Upper lobe of left lung (tissue), 6 donors: ENCODE results near the gene PDE6G. TPM values are rescaled to one million over a fixed set of nuclear protein-coding genes. Genes with fewer than 3 reads are reported as not detected.

Source experiments
- ATAC-seq, 2 donors: fragments of 200-7000 bp; cut with Tn5 transposase; one replicate each; pipeline ENCODE4 v1.9.1; 2022; ENCODE audit warnings: mild to moderate bottlenecking in 2 of 2, moderate library complexity in 2 of 2; ENCODE audit not compliant: low FRiP score in 2 of 2
- DNase-seq, 2 donors: peaks; one replicate each; pipeline ENCODE4 v3.0.0-alpha.2; 2019 to 2020
- H3K27ac ChIP-seq, 4 donors: fragments of 200-600 bp; sonication (generic); one replicate each; pipeline ENCODE4 v1.5.1; 2016 to 2019
- H3K27me3 ChIP-seq, 4 donors: fragments of 200-600 bp; sonication (generic); one replicate each; pipeline ENCODE4 v1.5.1; 2017 to 2019
- H3K36me3 ChIP-seq, 4 donors: fragments of 200-600 bp; sonication (generic); one replicate each; pipeline ENCODE4 v1.5.1; 2016 to 2019
- H3K4me1 ChIP-seq, 4 donors: fragments of 200-600 bp; sonication (generic); one replicate each; pipeline ENCODE4 v1.5.1; 2018 to 2019
- H3K4me3 ChIP-seq, 4 donors: fragments of 200-600 bp; sonication (generic); one replicate each; pipeline ENCODE4 v1.5.1; 2017 to 2019; ENCODE audit warnings: mild to moderate bottlenecking in 2 of 4, moderate library complexity in 1 of 4
- H3K9me3 ChIP-seq, 4 donors: fragments of 200-600 bp; sonication (generic); one replicate each; pipeline ENCODE4 v1.5.1; 2018 to 2019
- CTCF ChIP-seq, 6 experiments: fragments of 450-650 bp in 4 of 6; fragments of 200-600 bp in 2 of 6; sonication (generic) in 2 of 6; IDR thresholded peaks; one replicate each; pipeline ENCODE4 v1.5.1; 2016 to 2019; ENCODE audit warnings: antibody characterized with exemption in 6 of 6
- EP300 ChIP-seq, 4 donors: sonication (generic); formaldehyde crosslinking; IDR thresholded peaks; one replicate each; pipeline ENCODE4 v1.5.1; 2017; ENCODE audit warnings: antibody characterized with exemption in 4 of 4, control low read depth in 2 of 4
- POLR2A ChIP-seq, 4 donors: fragments of 450-650 bp; IDR thresholded peaks; one replicate each; pipeline ENCODE4 v1.5.1; 2016 to 2017; ENCODE audit warnings: antibody characterized with exemption in 4 of 4, mild to moderate bottlenecking in 2 of 4
- POLR2AphosphoS5 ChIP-seq, 2 donors: sonication (generic); formaldehyde crosslinking; IDR thresholded peaks; one replicate each; pipeline ENCODE4 v1.5.1; 2017; ENCODE audit warnings: antibody characterized with exemption in 2 of 2
- WGBS, 2 donors: methylation state at CpG; one replicate each; pipeline ENCODE4 v1.1.5; 2017 to 2018; 5-methylcytosine and 5-hydroxymethylcytosine counted together
- total RNA-seq, 6 donors: library from RNA; depleted of rRNA in 4 of 6; stranded (reverse); fragments of >200 nt in 4 of 6; gene quantifications; one replicate each; pipeline versions ENCODE4 v1.1.0 to v1.2.1, GENCODE V29; 2016 to 2021
- donor health status: DM: no; HTN: no; CAD: no; lungs with moderate emphysema.
- donor health status: DM: no; HTN: yes; CAD: no; lungs with severe emphysema.

PDE6G gene
- total RNA-seq, 6 donors from 2014 or later: 1.0 to 12.6 (median 1.7) TPM; not detected in 3

GRCh38 chr17:81644976-81645952 lies 11.1 kb downstream of the PDE6G start:
- WGBS, 2 donors: 85 to 95% methylated on average over 13 to 28 of the region's 29 CpGs

GRCh38 chr17:81644496-81644895 lies 11.8 kb downstream of the PDE6G start:
- peaks cover 0 to 8% (median 2%) of the 10 kb centered on the region in 4 donors for H3K9me3 ChIP-seq
- no peak for DNase-seq
- 96 to 98% methylated on average over 8 to 11 of the region's 15 CpGs for WGBS, 2 donors
- H3K4me1 ChIP-seq: peaks cover 0 to 8% (median 0%) of the 10 kb centered on the region in 4 donors
- no peak overlapping the region for H3K27ac ChIP-seq
- H3K27me3 ChIP-seq: peaks cover 0 to 18% (median 8%) of the 10 kb centered on the region in 4 donors
- no peak overlapping the region for H3K4me3 ChIP-seq
- H3K36me3 ChIP-seq: no peaks in the 10 kb centered on the region
- no peak for TF ChIP-seq POLR2A (IDR thresholded peaks at IDR 0.05)
- TF ChIP-seq CTCF (IDR thresholded peaks at IDR 0.05): no peak
- TF ChIP-seq POLR2AphosphoS5 (IDR thresholded peaks at IDR 0.05): no peak
- TF ChIP-seq EP300 (IDR thresholded peaks at IDR 0.05): no peak
- peak in 1 of 2 donors; percentile 16 for ATAC-seq

More at GRCh38 chr17:81644976-81645952, 11.1 kb downstream of the PDE6G start:
- DNase-seq (no peak), ATAC-seq (no peak)
- Histone ChIP-seq H3K27me3 (peaks cover 0 to 18% (median 8%) of the 10 kb centered on the region in 4 donors), H3K9me3 (peaks cover 0 to 8% (median 2%) of the 10 kb centered on the region in 4 donors), H3K4me3 (no peak overlapping the region), H3K36me3 (no peaks in the 10 kb centered on the region), H3K27ac (no peak overlapping the region), H3K4me1 (peaks cover 0 to 8% (median 0%) of the 10 kb centered on the region in 4 donors)
- TF ChIP-seq POLR2A (IDR thresholded peaks at IDR 0.05) (no peak), CTCF (IDR thresholded peaks at IDR 0.05) (no peak), POLR2AphosphoS5 (IDR thresholded peaks at IDR 0.05) (no peak), EP300 (IDR thresholded peaks at IDR 0.05) (no peak)

GRCh38 chr17:81641825-81642489 lies 14.4 kb downstream of the PDE6G start:
- ATAC-seq: no peak
- DNase-seq: no peak
- H3K36me3 ChIP-seq: no peaks in the 10 kb centered on the region
- TF ChIP-seq CTCF (IDR thresholded peaks at IDR 0.05) (no peak), POLR2A (IDR thresholded peaks at IDR 0.05) (no peak), EP300 (IDR thresholded peaks at IDR 0.05) (no peak), POLR2AphosphoS5 (IDR thresholded peaks at IDR 0.05) (no peak)
- WGBS, 2 donors: 93 to 95% methylated on average over 12 to 14 of the region's 17 CpGs
- H3K27me3 ChIP-seq: no peaks in the 10 kb centered on the region
- no peak overlapping the region for H3K4me3 ChIP-seq
- H3K4me1 ChIP-seq: peaks cover 4 to 6% (median 5%) of the 10 kb centered on the region in 4 donors
- no peaks in the 10 kb centered on the region for H3K9me3 ChIP-seq
- H3K27ac ChIP-seq: no peak overlapping the region

- no peaks in the 10 kb centered on the region for H3K36me3 ChIP-seq
- no peak overlapping the region for H3K4me3 ChIP-seq
- no peak for DNase-seq
- 90 to 92% methylated on average over 9 of the region's 9 CpGs for WGBS, 2 donors
- TF ChIP-seq CTCF (IDR thresholded peaks at IDR 0.05) (no peak), POLR2AphosphoS5 (IDR thresholded peaks at IDR 0.05) (no peak), EP300 (IDR thresholded peaks at IDR 0.05) (no peak), POLR2A (IDR thresholded peaks at IDR 0.05) (no peak)
- no peaks in the 10 kb centered on the region for H3K9me3 ChIP-seq
- H3K27me3 ChIP-seq: no peaks in the 10 kb centered on the region
- H3K27ac ChIP-seq: no peak overlapping the region
- H3K4me1 ChIP-seq: peaks cover 15 to 21% (median 17%) of the 10 kb centered on the region in 4 donors
- no peak for ATAC-seq
These were observed 16.3 kb downstream of the PDE6G start for GRCh38 chr17:81640011-81640410.
